A172 (cell line): Measurements from ENCODE around the gene ZFHX3. TPM values are rescaled to one million over a fixed set of nuclear protein-coding genes. Genes with fewer than 3 reads are reported as not detected.

Experiments used
- DNase-seq: peaks from one replicate; pipeline ENCODE4 v3.0.0-alpha.2; 2015; ENCODE audit warnings: low spot score
- total RNA-seq: library from RNA; depleted of rRNA; stranded (reverse); fragments of >200 nt; shearing (Covaris generic); gene quantifications from 2 replicates; pipeline ENCODE4 v1.2.3, GENCODE V29; 2014

Gene ZFHX3
- total RNA-seq, 1 experiment from 2014 or later, result 2.5 TPM

GRCh38 chr16:72974142-72974769 is 73.7 kb downstream of the ZFHX3 start:
- DNase-seq, result no peak

- DNase-seq, result no peak
Measured at GRCh38 chr16:72972878-72973571, 74.9 kb downstream of the ZFHX3 start.

DNA sequence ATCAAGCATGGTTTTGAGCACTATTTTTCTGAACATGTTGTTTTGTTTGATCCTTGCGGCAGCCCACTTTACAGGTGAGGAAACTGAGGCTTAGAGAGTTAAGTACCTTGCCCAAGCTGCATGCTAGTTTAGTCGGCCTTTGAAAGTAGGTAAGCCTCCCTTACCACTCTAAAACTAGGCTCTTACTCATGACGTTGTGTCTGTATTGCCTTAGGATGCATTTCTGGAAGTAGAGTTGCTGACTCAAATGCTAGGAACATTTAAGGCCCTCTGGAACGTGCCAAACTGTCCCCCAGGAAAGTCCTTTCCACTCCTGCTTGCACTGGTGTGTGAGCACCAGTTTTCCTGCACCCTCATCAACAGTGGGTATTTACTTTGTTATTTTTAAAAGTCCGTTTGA is 76.6 kb downstream of the ZFHX3 start:
- no peak for DNase-seq

GRCh38 chr16:72970656-72971055 is 77.3 kb downstream of the ZFHX3 start:
- DNase-seq, result no peak

DNA sequence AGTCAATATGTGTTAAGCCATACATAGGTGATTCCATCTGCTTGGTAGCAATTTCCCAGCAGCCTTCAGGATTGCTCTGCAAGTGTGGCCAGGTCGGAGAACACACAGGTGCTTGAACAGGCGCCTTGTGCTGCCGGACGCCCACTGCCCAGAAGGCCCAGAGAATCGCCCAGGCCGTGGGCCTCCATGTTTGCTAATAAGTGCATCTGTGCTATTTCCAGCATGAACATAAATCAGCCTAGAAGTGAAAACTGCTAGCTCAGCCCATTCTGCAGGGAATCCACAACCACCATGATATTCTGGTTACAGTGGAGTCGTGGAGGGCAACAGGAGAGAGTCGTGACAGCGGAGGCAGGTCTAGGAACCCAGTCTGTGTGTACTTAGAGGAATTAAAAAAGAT is 78.1 kb downstream of the ZFHX3 start:
- no peak for DNase-seq

DNA sequence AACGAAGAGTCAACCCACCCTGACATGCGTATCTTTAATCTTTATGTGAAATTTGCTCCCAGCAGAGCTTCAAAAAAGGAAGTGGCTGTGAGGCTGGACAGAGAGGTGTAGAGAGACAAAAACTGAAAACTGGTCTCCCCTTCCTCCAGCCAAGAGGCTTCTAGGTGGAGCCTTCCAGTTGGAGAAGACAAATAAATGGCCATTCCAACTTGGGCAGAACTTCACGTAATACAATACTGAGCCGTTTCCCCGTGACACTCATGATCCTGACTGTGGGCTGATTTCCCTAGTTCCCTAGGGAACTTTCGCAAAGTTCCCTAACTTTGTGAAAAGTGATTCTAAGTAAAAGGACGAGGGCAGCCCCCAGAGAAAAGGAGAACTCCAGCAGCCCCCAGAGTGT is 78.8 kb downstream of the ZFHX3 start:
- no peak for DNase-seq

DNA sequence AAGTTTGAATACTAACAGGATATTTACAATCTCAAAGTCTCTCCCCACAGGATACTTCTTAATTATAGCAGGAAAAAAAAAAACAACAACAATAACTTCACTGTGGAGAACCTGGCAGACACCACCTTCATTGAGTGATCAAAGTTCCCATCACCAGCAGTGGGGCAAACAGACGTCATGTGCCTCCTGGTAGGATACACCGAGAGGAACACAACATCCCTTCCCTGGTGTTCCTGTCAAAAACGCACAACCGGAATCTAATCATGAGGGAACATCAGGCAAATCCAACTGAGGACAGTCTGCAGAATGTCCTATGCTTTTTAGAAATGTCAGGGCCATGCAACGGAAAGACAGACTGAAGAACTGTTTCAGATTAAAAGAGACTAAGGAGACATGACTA is 80.0 kb downstream of the ZFHX3 start:
- no peak for DNase-seq

DNA sequence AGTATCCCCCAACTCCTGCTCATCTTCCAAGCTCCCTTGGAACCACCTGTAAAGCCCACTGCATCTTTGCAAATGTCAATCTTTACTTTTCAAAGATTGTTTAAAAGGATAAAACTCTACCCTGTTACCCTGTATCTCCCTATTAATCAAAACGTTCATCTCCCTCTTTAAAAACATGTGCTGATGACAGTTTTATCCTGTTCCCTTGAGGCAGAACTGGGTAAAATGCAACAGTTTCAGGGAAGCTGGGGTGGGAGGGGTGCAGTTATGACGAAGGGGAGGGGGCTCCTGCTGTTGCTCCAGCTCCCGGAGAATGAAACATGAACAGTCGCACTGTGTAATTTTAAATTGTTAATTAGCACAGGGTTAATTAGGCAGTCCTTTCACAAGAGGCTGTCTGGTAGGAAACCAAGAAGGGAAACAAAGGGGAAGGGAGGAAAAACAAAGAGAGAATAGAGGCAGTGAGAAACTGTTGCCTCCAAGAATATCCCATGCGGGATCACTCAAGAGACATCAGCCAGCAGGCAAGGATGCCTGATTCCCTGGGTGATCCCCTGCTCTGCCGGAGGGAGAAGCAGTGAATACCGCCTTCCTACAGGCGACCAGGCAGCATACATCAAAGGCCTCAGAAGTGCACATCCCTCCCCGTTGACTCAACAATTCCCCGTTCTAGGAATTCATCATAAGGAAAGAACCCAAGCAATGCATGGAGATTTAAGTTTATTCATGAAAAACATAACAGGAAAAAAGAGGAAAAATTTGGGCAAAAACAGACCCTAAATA is 84.2 kb downstream of the ZFHX3 start:
- DNase-seq, result no peak

DNA sequence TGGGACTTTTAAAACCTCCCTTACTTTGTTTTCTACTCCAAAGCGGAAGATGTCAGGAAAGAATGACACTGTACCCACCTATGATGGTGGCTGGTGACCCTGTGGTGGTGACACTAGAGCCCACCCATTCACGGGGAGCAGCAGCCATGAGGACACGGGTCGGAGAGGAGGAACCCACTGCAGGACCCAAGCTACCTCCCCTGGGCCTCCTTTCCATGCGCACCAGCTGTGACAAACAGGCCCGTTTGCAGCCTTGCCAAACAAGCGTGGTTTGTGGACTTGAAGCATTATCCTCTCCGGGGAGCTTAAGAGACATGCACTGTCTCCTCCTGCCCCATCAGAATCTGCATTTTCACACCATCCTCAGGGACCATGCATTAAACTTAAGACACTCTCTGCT is 85.6 kb downstream of the ZFHX3 start:
- DNase-seq, result no peak

- no peak for DNase-seq
Measured at GRCh38 chr16:72961863-72962262, 86.1 kb downstream of the ZFHX3 start.

DNA sequence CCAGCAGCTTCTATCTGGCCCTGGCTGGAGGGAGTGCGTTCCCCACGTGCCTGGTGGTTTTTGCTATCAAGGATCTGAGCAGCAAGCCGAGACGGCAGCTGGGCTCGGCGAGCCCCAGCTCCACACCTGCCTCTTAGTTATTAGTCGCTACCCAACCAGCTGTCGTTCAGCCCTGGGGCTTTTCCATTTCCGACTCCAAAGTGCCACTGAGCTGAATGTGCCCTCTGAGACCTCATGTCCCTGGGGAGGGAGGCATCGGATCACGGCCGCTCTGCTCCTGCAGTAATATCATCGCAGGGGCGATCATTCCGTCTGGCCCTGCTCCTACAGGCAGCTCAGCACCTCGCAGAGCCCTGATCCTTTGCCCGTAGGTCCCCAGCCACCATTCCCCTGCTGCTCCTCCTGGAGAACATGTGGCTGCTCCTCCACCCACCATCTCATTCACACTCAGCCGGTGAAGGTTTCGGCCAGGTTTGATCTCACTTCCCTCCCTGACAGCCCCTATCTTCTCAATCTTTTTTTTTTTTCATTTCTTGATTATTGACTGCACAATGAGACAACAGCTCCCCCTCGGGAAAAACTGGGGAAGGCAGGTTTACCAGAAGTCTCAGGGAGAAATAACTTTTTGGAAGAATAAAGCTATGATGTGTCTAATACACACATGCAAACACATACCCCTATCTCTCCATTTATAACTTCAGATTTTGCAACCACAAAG is 86.7 kb downstream of the ZFHX3 start:
- DNase-seq, result no peak

DNA sequence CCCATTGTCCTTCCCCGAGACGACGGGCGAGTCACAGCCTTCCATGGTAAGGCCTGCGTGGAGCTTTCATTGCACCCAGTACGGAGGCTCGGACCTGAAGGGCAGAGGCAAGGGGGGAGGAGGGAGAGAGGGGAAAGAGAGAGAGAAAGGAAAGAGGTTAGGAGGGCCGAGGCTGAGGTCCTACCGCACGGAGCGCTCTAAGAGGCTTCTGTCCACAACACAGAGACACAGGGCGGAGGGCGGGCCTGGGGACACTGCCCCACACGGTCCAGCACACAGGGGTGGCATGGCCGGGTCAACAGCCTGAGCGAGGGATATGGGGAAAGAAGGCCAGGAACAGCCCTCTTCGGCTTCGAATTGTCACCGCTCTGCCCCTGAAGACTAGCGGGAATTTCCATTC is 87.8 kb downstream of the ZFHX3 start:
- DNase-seq, result no peak

DNA sequence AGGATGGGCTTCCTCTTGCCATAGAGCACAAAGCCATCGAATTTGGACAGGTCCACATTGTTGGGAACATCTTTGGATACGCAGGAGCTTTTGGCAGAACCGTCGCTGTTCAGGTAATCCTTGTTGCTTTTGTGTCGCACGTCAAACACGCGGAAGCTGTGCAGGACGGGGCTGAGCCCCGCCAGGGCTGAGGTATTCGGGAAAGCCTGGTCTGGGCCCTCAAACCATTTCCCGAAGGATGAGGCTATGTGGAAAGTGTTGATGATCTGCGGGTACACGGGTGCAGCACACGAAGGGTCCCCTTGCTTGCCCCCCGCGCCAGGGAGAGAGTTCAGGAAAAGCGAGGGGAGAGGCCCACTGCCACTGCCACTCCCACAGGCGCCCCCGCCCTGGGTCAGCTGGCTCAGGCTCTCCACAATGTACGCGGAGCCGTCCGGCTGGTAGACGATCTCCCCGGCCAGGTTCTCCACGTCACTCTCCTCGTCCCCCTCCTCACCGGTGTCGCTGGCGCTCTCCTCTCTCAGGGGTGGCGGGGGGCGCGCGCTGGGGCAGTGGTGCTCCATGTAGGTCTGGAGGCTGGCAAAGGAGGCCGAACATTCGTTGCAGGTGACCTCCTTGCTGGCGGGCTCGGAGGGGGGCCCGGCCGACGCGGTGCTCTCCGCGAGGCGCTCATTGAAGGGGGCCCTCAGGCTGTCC is 88.5 kb downstream of the ZFHX3 start:
- no peak for DNase-seq

GRCh38 chr16:72958522-72959076 is 89.3 kb downstream of the ZFHX3 start:
- no peak for DNase-seq

DNA sequence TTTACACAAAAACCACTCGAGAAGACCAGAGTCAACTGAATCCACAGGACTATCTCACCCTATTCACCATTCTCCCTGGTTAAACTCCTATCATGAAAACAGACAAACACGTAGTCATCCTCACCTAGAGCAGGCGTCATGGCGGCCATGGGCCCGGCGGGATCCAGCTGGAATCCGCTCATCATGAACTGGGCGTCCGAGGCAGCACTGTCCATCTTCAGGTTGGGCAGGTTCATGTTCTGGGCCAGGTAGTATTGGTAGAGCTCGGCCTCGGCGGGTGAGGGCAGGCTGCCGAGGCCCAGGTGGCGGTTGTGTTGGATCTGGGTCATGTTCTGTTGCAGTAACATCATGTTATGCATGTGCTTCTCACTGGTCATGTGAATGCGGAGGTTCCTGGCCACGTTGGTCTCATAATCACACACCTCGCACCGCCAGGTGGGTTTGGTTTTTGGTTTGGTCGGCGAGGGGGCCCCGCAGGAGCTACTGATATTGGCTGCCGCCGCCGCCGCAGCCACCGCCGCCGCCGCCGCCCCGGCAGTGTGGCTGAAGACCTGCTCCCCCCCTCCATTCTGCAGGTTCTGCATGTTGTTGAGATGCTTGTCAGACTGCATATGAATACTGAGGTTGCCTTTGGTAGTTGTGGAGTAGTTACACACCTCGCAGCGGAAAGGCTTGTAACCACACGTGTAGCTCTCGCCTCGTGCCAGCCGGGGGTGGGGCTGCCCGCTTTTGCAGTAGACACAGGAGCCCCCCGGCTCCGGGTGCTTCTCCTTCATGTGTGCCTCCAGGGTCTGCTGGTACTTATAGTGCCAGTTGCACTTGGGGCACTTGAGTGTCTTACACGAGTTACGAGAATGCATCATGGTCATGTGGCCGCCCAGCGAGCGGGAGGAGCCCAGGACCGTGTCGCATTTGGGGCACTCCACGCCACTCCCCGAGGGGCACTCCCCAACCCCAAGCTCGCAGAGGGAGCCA is 90.3 kb downstream of the ZFHX3 start:
- DNase-seq, result no peak

- no peak for DNase-seq
Measured at GRCh38 chr16:72956124-72957064, 91.5 kb downstream of the ZFHX3 start.

GRCh38 chr16:72952811-72953271 is 95.1 kb downstream of the ZFHX3 start:
- peak; percentile 60 for DNase-seq

DNA sequence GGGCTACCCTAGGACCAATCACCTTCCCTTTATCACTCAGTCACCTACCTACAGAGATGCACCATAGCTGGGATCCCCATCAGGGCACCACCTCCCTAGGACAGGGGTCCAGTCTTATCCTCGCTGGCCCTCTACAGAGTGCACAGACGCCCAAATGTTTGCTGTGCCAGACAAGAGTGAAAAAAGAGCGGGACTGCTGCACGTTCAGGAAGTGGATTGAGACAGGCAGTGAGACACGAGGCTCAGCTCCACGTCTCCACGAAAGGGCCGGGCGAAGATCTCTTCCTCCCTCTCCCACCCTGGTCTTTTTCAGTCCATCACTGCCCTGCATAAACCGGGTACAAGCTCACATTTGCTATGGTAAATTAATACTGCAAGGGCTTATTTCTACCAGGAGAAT is 95.5 kb downstream of the ZFHX3 start:
- DNase-seq, result no peak

DNA sequence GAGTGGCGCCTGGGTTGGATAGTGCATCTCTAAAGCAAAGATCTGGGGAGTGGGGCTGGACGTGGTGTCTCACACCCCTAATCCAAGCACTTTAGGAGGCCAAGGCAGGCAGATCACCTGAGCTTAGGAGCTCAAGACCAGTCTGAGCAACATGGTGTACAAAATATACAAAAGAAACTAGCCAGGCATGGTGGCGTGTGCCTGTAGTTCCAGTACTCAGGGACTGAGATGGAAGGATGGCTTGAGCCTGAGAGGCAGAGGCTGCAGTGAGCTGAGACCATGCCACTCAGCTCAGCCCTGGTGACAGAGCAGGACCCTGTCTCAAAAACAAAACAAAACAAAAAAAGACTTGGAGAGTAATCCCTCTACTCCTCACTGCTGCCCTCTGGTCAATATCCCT is 96.0 kb downstream of the ZFHX3 start:
- DNase-seq, result no peak
